ENCODE data around the gene PCLO.

DNA sequence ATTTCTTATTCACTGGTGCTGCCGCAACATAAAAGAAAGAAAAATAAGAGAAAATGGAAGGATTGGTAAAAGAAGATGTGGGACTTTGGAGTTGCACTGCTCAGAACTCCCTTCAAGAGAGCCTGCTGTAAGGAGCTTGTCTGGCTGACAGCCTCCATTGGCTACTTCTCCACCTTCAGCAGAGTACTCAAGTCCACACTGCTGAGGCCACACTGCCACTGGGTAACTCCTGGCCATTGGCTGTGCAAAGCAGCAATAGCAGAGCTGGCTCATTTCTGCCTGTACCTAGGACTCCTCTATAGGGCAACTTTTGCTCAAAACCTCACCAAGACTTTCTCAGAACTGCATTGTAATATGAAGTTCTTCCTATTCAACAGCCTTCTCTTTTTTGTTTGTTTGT, 38.7 kb upstream of the PCLO start:
- TF ChIP-seq YY1 (IDR thresholded peaks at IDR 0.05; ENCODE audit: insufficient read depth, insufficient read length) = no peak
- no peak for TF ChIP-seq SUZ12 (IDR thresholded peaks at IDR 0.05; ENCODE audit: extremely low read depth, insufficient read depth, insufficient read length)

Data from NT2/D1 (cell line).